Stimulated activated CD8-positive, alpha-beta memory T cell treated with anti-CD3 and anti-CD28 coated beads, Interleukin-2, amount 100 ng/mL, for 1 hour (primary cell): Measurements from ENCODE around the gene DCAF7.

Experiments
- DNase-seq, 2 donors: peaks; one replicate each; pipeline ENCODE4 v3.0.0-alpha.2; 2020; ENCODE audit warnings: low read depth in 2 of 2

Gene DCAF7

DNA sequence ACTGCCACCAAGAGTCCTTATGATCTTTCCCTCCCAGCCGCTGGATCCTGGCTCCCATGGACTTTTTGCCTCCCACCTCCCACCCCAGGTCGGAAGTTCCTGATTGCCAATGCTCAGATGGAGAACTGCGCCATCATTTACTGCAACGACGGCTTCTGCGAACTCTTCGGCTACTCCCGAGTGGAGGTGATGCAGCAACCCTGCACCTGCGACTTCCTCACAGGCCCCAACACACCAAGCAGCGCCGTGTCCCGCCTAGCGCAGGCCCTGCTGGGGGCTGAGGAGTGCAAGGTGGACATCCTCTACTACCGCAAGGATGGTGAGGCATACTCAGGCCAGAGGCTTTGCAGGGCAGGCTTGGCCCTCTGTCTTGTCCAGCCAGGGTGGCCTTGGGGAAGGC, 26.2 kb upstream of the DCAF7 start:
- no peak for DNase-seq

DNA sequence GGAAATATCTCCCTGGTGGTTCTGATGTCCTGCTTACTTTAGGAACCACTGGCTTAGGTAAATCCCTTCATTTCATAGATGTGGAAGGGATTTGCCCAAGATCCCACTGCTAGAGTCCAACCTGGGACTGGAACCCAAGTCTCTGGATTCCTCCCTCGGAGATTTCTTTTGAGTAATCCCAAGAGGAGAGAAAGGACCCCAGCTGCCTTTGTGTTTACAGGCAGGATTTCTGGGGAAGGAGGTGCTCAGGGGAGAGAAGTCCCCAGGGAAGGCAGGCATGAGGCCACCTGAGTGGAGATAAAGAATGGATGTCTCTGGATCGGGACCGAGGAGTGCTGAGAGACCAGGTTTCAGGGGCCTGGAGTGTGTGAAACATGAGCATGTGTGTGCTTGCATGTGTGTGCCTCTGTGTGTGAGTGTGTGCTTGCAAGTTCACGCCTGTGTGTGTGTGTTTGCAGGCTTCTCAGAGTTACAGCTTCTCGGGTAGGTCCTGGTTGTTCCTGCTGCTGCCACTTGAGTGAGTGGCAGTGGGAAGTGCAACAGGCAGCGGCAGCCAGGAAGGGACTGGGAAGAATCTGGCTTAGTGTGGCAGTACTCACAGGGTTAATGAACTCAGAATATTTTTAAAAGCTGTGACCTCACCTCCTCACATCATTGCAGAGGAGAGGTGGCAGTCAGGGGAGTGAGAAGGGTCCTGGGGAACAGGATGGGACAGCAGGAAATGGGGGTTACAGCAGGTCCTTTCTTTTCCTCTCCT, 24.9 kb upstream of the DCAF7 start:
- no peak for DNase-seq

DNA sequence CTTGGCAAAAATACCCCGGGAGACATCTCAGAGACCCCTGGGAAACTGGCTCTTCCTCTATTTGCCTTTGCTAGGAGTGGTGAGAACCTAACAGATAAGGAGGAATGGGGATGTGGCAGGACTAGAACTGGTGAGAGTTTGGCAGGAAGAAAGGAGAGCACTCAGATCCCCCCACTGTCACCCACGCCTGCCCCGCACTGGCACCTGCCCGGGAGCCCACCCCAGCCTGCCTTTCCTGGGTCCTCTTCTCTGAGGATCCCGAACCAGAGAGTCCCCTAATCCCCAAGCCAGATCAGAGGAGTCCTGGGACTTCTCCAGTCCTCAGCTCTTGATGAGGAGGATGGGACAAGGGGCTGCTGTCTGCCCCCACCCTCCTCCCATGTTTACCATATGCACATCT, 23.4 kb upstream of the DCAF7 start:
- DNase-seq, result no peak

DNA sequence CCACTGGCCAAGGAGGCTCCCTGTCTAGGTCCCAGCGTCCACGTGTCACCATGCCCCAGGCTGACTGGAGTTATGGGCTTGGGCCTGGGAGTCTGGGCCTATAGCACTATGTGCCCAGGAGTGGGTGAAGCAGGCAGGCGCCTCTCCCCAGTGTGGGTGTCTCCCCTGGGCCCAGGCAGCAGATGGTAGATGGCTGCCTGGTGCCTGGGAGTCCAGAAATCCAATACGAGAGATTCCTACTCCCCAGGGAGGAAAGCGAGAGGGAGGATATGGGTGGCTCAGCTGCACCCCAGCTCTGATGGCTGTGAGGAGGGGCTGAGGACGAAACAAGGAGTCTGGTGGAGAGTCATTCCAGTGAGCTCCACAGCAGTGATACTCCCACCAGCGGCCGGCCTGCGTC, 22.1 kb upstream of the DCAF7 start:
- no peak for DNase-seq

DNA sequence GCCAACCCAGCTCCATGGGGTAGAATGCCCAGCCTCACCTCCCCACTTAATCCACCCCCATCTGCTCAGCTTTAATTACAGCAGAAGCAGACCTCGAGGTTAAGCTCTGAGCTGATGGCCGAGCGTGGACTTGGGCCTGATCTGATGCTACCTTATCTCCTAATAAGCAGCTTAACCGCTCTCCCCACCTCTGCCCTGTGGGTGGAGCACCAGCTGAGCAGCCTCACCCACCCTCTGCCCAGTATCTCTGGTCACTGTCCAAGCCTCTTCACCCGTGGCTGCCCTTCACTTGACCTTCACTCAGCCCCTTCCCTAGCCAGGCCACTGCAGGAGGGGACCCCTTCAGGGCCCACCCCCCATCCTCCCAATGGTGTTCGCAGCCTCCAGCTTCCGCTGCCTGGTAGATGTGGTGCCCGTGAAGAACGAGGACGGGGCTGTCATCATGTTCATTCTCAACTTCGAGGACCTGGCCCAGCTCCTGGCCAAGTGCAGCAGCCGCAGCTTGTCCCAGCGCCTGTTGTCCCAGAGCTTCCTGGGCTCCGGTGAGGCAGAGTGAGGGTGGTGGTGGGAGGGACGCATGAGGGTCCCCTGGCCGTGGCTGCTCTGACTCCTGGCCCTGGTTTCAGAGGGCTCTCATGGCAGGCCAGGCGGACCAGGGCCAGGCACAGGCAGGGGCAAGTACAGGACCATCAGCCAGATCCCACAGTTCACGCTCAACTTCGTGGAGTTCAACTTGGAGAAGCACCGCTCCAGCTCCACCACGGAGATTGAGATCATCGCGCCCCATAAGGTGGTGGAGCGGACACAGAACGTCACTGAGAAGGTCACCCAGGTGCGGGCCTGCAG, 20.3 kb upstream of the DCAF7 start:
- no peak for DNase-seq

DNA sequence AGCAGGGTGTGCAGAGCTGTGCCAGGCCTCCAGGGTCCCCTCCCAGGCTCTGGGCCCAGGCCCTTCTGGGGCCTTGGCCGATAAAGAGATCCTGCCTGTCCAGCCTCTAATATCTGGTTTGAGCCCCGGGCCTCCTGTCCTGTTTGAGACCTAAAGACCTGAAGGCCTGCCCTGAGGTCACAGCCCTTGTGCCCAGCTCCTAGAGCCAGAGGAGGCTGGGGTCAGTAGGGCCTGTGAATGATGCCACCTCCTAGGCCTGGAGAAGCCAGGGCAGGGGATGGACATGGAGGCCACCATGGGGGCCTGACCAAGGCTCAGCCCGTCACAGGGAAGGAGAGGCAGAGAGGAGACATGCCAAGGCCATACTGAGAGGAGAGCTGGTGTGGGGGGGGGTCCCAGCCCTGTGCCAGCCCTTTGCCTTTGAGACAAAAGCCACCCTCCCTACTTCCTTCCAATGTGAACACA, 19.7 kb upstream of the DCAF7 start:
- DNase-seq, result no peak

DNA sequence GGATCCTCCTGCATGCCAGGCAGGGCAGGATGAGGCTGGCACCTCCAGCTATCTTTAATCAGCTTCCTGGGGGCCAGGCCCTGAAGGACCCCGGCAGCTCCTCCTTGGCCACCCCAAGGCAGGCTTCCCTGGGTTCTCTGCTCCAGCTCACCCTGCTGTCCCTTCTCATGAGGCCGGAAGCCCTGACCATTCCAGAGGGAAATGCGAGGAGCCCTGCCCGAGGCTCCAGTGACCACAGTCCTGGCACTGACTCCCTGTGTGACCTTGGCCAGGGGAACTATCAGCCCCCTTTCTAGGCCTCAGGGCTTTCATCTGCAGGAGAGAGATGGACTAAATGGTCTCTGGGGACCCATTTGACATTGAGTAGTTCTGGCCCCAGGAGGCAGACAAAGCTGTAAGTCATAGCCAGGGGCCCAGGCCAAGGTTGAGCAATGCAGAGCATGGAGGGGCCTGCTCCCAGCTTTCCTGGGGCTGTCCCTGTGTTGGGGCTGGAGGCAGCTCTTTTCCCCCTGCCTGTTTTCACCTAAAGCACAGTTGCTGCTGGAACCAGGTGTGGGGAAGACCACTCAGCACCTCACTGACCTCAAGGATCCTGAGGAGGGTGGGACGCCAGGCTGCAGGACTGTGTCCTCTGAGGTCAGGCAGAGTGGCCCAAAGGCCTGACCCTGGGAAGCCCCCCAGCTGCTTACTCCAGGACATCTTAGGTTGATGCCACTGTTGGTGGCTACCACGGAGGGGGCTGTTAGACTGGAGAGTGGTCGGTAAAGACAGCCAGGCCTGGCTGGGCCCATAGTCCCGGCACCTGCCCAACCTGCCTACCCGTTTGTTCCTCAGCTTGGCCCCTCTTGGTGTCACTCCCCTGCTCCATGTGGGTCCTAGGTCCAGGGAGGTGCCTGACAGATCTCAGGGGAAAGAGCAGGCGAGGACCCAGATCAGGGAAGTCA, 19.0 kb upstream of the DCAF7 start:
- no peak for DNase-seq

DNA sequence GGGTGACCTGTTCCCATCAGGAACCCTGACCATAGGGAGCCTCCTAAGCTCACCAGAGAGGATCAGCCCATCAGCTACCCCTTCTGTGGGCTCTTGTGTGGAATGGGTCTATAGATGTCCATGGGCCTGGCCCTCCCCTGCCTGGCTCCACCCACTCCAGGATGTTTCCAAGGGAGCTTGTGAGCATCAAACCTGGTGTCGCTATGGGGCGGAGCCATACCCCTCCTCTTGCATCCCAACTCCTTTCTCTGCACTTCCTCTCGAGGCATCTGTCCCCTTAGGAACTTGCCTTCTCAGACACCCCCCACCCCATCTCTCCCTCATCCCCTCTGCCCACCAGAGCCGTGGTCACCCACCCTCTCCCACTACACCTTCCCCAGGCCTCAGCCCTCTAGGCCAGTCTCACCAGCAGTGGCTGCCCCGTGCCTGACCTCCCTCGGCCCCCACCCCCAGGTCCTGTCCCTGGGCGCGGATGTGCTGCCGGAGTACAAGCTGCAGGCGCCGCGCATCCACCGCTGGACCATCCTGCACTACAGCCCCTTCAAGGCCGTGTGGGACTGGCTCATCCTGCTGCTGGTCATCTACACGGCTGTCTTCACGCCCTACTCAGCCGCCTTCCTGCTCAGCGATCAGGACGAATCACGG, 16.7 kb upstream of the DCAF7 start:
- DNase-seq, result no peak

DNA sequence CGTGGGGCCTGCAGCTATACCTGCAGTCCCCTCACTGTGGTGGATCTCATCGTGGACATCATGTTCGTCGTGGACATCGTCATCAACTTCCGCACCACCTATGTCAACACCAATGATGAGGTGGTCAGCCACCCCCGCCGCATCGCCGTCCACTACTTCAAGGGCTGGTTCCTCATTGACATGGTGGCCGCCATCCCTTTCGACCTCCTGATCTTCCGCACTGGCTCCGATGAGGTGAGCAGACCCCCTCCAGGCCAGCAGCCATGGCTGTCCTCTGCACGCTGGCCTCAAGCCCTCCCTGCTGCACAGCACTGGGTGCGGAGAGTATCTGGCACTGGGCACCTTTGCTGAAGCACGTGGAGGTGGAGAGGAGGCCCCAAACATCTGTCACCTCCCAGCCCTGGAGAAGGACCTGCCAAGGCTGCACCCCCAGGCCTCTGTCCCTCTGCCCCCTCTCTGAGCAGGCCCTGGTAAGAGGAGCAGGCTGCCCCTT, 16.2 kb upstream of the DCAF7 start:
- DNase-seq, result no peak

DNA sequence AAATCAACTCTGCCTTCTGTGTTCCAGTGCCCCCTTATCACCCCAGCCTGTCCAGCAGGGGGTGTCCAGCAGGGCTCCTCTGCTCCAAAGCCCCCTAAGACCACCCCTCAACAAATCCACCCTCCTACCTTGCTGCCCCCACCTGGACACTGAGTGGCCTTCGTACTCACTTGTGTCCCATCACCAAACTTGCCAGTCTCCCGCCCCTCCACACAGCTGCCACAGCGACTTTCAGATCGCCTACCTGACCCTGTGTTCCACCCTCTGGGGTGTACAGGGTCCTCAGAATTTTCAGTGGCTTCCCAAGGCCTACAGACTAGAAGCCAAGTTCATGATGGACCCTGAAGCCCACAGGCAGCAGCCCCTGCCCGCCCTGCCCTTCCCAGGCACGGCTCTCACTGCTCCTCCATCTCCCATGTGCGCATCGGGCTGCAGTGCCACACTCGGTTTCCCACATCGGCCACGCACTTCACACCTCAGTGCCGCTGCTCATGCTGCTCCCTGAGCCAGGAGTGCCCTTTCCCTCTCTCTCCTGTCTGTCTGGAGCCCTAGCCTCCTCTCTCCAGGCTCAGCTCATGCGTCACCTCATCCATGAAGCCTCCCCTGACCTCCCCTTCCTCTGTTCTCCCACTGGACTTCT, 15.3 kb upstream of the DCAF7 start:
- DNase-seq, result no peak

DNA sequence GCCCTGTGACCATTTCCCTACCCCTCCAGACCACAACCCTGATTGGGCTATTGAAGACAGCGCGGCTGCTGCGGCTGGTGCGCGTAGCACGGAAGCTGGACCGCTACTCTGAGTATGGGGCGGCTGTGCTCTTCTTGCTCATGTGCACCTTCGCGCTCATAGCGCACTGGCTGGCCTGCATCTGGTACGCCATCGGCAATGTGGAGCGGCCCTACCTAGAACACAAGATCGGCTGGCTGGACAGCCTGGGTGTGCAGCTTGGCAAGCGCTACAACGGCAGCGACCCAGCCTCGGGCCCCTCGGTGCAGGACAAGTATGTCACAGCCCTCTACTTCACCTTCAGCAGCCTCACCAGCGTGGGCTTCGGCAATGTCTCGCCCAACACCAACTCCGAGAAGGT, 14.6 kb upstream of the DCAF7 start:
- no peak for DNase-seq

DNA sequence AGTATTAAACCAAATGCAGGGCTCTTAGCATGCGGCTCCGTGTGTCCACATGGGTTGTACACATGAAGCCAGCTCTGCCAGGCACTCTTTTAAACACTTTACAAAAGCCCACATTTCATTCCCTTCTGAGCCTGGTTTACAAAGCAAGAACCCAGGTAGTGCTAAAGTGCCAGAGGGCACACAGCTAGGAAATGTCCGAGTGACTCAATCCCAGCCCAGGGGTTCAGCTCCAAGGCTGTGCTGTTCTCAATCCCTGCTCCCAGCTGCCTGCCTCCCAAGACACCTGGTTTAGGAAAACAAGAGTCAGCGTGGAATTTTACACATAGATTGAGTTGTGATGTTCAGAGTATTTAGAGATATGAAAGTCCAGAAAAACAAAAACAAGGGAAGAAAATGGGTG, 13.3 kb upstream of the DCAF7 start:
- no peak for DNase-seq

DNA sequence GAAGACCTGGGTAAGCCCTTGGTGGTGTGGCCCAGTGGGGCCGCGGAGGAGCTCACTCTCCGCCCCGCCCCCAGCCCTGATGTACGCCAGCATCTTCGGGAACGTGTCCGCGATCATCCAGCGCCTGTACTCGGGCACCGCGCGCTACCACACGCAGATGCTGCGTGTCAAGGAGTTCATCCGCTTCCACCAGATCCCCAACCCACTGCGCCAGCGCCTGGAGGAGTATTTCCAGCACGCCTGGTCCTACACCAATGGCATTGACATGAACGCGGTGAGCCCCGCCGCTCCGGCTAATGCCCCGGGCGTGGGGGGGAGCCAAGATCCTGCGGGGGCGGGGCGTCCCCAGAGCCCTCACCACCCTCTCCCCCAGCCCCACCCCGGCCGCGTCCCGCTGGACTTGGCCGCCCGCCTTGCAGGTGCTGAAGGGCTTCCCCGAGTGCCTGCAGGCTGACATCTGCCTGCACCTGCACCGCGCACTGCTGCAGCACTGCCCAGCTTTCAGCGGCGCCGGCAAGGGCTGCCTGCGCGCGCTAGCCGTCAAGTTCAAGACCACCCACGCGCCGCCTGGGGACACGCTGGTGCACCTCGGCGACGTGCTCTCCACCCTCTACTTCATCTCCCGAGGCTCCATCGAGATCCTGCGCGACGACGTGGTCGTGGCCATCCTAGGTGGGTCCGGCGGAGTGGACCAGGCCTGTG, 12.1 kb upstream of the DCAF7 start:
- DNase-seq, result no peak

DNA sequence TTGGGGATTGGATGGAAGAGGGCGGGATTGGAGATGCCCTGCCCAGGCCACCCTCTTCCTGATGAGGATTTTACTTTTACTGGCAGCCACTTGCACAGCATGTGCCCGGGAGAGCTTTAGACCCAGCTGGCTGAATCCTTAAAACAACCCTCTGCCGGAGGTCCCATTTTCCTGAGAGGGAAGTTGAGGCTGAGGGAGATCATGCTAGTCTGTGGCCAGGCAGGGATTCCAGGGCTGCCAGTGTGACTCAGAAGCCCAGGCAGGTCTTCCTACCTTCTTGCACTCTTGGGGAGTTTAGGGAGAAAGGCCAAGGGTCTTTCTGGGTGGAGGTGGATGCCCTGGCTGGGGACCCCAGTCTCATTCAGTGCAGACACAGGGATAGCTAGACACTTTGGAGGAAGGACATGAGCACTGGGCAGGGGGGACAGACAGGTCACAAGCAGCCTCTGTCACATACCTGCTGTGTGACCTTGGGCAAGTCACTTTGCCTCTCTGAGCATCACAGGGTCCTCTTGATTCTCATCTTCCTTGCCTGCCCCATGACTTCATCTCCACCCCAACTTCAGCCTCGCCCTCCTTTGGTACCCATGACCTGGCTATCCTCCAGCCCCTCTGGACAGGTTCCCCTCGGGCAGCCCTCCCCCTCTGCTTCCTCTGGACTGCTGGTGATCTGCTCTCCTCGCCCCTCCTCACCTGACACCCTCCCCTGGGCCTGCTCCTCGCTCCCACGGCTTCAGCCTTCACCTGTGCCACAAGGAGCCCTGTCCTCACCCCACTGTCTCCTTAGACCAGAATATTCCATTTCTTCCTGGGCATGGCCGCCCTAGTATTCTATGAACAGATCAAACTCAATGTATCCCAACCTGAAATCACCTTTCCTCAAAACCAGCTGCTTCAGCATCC, 11.3 kb upstream of the DCAF7 start:
- no peak for DNase-seq

DNA sequence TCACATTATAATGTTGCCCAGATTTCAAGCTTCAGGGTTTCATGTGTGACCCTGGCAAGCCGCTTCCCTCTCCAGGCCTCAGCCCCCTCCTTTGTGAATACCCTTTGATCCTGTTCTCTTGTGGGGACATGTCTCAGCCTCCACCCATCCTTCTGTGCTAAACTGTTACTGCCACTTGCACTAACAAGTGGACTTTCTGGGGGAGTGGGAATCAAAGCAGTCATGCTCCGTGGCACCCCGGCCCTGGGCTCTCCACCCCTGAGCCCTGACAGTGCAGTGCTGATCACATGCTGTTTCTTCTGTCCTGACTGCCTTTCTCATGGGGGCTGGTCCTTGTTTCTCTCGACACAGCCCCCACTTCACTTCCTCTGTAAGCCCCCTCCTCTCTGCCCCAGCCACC, 9.7 kb upstream of the DCAF7 start:
- DNase-seq, result no peak

DNA sequence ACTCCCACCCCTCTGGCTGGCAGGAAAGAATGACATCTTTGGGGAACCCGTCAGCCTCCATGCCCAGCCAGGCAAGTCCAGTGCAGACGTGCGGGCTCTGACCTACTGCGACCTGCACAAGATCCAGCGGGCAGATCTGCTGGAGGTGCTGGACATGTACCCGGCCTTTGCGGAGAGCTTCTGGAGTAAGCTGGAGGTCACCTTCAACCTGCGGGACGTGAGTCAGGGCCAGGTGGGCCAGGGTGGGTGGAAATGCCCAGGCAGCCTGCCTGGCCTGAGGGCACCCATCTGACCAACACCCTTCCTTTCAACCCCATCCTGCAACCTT, 8.1 kb upstream of the DCAF7 start:
- no peak for DNase-seq

DNA sequence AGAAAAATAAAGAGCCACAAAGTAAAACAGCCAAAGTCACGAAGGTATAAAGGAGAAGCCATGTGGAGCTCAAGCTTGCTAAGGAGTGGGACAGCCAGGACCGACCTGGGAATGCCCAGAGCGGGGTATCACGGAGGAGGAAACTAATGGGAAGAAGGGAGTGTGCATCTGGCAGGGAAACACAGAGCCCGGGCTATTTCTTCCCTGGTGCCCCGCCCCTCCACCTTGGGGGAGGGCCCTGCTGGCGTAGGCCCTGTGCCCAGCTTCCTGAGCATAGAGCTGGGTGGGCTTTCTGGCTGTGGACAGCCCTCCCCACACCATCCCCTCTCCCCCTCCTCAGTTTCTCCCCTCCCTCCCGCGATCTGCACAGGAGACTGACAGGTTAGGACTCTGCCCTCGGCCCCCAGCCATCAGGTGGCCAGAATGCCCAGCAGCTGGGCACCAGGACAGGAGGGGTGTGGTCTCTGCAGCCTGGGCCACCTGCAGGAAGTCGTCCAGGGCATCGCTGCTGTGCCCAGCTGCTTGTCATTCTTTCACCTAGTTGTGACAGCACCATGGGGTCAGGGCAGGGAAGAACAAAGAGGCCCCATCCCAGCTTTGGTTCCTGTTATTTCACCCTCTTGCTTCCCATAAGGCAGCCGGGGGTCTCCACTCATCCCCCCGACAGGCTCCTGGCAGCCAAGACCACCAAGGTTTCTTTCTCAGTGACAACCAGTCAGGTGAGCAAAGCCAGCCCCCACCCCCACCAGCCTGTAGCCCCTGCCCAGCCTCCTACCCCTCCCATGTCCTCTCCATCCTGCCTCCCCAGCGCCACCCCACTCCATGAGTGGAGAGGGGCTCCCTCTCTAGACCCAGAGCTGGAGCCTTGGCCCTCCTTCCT, 7.1 kb upstream of the DCAF7 start:
- DNase-seq, result no peak

DNA sequence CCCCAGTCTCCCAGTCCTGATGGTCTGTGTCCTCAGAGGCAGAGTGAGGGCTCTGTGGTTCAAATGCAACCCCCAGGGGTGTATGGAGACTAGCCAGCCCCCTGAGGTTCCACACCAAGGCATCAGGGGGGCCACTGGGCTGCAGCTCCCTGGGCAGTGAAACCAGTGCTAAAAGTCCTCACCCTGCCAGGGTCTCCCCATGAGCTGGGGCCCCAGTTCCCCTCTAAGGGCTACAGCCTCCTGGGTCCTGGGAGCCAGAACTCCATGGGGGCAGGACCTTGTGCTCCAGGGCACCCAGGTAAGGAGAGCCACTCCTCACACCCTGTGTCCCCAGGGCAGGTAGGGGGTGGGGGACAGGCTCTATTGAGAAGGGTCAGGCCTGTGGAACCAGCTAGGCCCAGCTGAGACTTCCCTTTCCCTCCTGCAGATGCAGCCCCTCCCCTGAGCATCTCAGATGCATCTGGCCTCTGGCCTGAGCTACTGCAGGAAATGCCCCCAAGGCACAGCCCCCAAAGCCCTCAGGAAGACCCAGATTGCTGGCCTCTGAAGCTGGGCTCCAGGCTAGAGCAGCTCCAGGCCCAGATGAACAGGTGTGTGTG, 6.4 kb upstream of the DCAF7 start:
- DNase-seq, result no peak
